ENCODE data around the gene TRIM44. TPM values are rescaled to one million over a fixed set of nuclear protein-coding genes. Genes with fewer than 3 reads are reported as not detected.

TRIM44 gene
- total and polyA plus RNA-seq, 4 experiments from 2014 or later: 34.7 to 53.1 (median 48.7) TPM

GRCh38 chr11:35847473-35847872 lies 184.9 kb downstream of the TRIM44 start:
- CTCF ChIA-PET (ENCODE audit: partially characterized antibody): no interaction called here
- no peaks in the 10 kb centered on the region for H3K4me1 Mint-ChIP-seq
- intact Hi-C loops (cut with micrococcal nuclease): loop anchor here (10.0 kb wide), 1 partner anchor 57 kb away; no protein-coding TSS in a partner anchor

GRCh38 chr11:35848616-35849015 lies 186.0 kb downstream of the TRIM44 start:
- Mint-ChIP-seq H3K36me3 (no peaks in the 10 kb centered on the region), H3K27me3 (peaks cover 4 to 7% of the 10 kb centered on the region in 2 donors), H3K4me3 (no peak overlapping the region), H3K27ac (no peak overlapping the region), H3K9me3 (no peaks in the 10 kb centered on the region), H3K4me1 (no peaks in the 10 kb centered on the region)
- no peak for DNase-seq
- Histone ChIP-seq H3K27me3 (ENCODE audit: insufficient read depth, low read length) (no peaks in the 10 kb centered on the region), H3K4me1 (ENCODE audit: insufficient read depth, low read length) (no peaks in the 10 kb centered on the region), H3K9me3 (ENCODE audit: control insufficient read depth in 1 of 2, low read length in 2 of 2) (no peaks in the 10 kb centered on the region), H3K27ac (ENCODE audit: low read depth, low read length) (no peak overlapping the region), H3K36me3 (ENCODE audit: insufficient read depth, low read length) (no peaks in the 10 kb centered on the region), H3K4me3 (ENCODE audit: low read length in 2 of 2) (no peak overlapping the region)
- intact Hi-C loops (cut with micrococcal nuclease): loop anchor here (10.0 kb wide), 1 partner anchor 56 kb away; no protein-coding TSS in a partner anchor
- POLR2A ChIA-PET (ENCODE audit: partially characterized antibody): no interaction called here
- CTCF ChIA-PET (ENCODE audit: partially characterized antibody): interaction anchor here (1.9 kb wide), 1 partner anchor 27 kb away, joined by 12 read pairs; no protein-coding TSS in a partner anchor

More at GRCh38 chr11:35847473-35847872, 184.9 kb downstream of the TRIM44 start:
- H3K27ac Mint-ChIP-seq: no peak overlapping the region
- H3K27me3 Mint-ChIP-seq: peaks cover 2 to 10% of the 10 kb centered on the region in 2 donors
- no peaks in the 10 kb centered on the region for H3K36me3 Mint-ChIP-seq
- no peaks in the 10 kb centered on the region for H3K9me3 ChIP-seq (ENCODE audit: control insufficient read depth in 1 of 2, low read length in 2 of 2)
- no peak overlapping the region for H3K4me3 ChIP-seq (ENCODE audit: low read length in 2 of 2)
- H3K9me3 Mint-ChIP-seq: no peaks in the 10 kb centered on the region
- POLR2A ChIA-PET (ENCODE audit: partially characterized antibody): no interaction called here
- H3K4me1 ChIP-seq (ENCODE audit: insufficient read depth, low read length): no peaks in the 10 kb centered on the region
- no peak overlapping the region for H3K27ac ChIP-seq (ENCODE audit: low read depth, low read length)
- no peaks in the 10 kb centered on the region for H3K36me3 ChIP-seq (ENCODE audit: insufficient read depth, low read length)
- DNase-seq: no peak
- no peak overlapping the region for H3K4me3 Mint-ChIP-seq
- no peaks in the 10 kb centered on the region for H3K27me3 ChIP-seq (ENCODE audit: insufficient read depth, low read length)

- CTCF ChIA-PET (ENCODE audit: partially characterized antibody): interaction anchor here (2.5 kb wide), 1 partner anchor 27 kb away, joined by 13 read pairs; no protein-coding TSS in a partner anchor
- intact Hi-C loops (cut with micrococcal nuclease): no loop called here
Observed at GRCh38 chr11:35850191-35850590, 187.6 kb downstream of the TRIM44 start.

GRCh38 chr11:35851342-35851741 lies 188.8 kb downstream of the TRIM44 start:
- DNase-seq: no peak
- Histone ChIP-seq H3K4me3 (ENCODE audit: low read length in 2 of 2) (no peak overlapping the region), H3K27me3 (ENCODE audit: insufficient read depth, low read length) (no peaks in the 10 kb centered on the region), H3K4me1 (ENCODE audit: insufficient read depth, low read length) (no peaks in the 10 kb centered on the region), H3K27ac (ENCODE audit: low read depth, low read length) (no peak overlapping the region), H3K9me3 (ENCODE audit: control insufficient read depth in 1 of 2, low read length in 2 of 2) (no peaks in the 10 kb centered on the region), H3K36me3 (ENCODE audit: insufficient read depth, low read length) (no peaks in the 10 kb centered on the region)
- ChIA-PET CTCF (ENCODE audit: partially characterized antibody) (interaction anchor here (2.5 kb wide), 1 partner anchor 28 kb away, joined by 13 read pairs; no protein-coding TSS in a partner anchor), POLR2A (ENCODE audit: partially characterized antibody) (no interaction called here)
- H3K27ac Mint-ChIP-seq: no peak overlapping the region
- intact Hi-C loops (cut with micrococcal nuclease): no loop called here
- no peaks in the 10 kb centered on the region for H3K4me1 Mint-ChIP-seq
- H3K9me3 Mint-ChIP-seq: no peaks in the 10 kb centered on the region
- H3K36me3 Mint-ChIP-seq: no peaks in the 10 kb centered on the region
- no peak overlapping the region for H3K4me3 Mint-ChIP-seq
- peaks cover 4 to 5% of the 10 kb centered on the region in 2 donors for H3K27me3 Mint-ChIP-seq

More at GRCh38 chr11:35850191-35850590, 187.6 kb downstream of the TRIM44 start:
- no peak for DNase-seq
- no peak overlapping the region for H3K27ac ChIP-seq (ENCODE audit: low read depth, low read length)
- no peak overlapping the region for H3K4me3 ChIP-seq (ENCODE audit: low read length in 2 of 2)
- no peaks in the 10 kb centered on the region for H3K4me1 Mint-ChIP-seq
- no peaks in the 10 kb centered on the region for H3K9me3 ChIP-seq (ENCODE audit: control insufficient read depth in 1 of 2, low read length in 2 of 2)
- H3K27me3 Mint-ChIP-seq: peaks cover 4 to 7% of the 10 kb centered on the region in 2 donors
- H3K27ac Mint-ChIP-seq: no peak overlapping the region
- H3K4me3 Mint-ChIP-seq: no peak overlapping the region
- H3K4me1 ChIP-seq (ENCODE audit: insufficient read depth, low read length): no peaks in the 10 kb centered on the region
- H3K9me3 Mint-ChIP-seq: no peaks in the 10 kb centered on the region
- no peaks in the 10 kb centered on the region for H3K36me3 ChIP-seq (ENCODE audit: insufficient read depth, low read length)
- POLR2A ChIA-PET (ENCODE audit: partially characterized antibody): no interaction called here
- H3K36me3 Mint-ChIP-seq: no peaks in the 10 kb centered on the region
- no peaks in the 10 kb centered on the region for H3K27me3 ChIP-seq (ENCODE audit: insufficient read depth, low read length)

- CTCF ChIA-PET (ENCODE audit: partially characterized antibody): interaction anchor here (2.5 kb wide), 1 partner anchor 29 kb away, joined by 13 read pairs; no protein-coding TSS in a partner anchor
- DNase-seq: no peak
- H3K4me1 Mint-ChIP-seq: no peaks in the 10 kb centered on the region
Observed at GRCh38 chr11:35852056-35852455, 189.5 kb downstream of the TRIM44 start.

GRCh38 chr11:35853971-35854370 lies 191.4 kb downstream of the TRIM44 start:
- Mint-ChIP-seq H3K27ac (no peak overlapping the region), H3K4me3 (no peak overlapping the region), H3K36me3 (no peaks in the 10 kb centered on the region), H3K4me1 (no peaks in the 10 kb centered on the region), H3K27me3 (peaks cover 0 to 4% of the 10 kb centered on the region in 2 donors), H3K9me3 (no peaks in the 10 kb centered on the region)
- DNase-seq: no peak
- Histone ChIP-seq H3K27ac (ENCODE audit: low read depth, low read length) (no peak overlapping the region), H3K36me3 (ENCODE audit: insufficient read depth, low read length) (no peaks in the 10 kb centered on the region), H3K9me3 (ENCODE audit: control insufficient read depth in 1 of 2, low read length in 2 of 2) (no peaks in the 10 kb centered on the region), H3K27me3 (ENCODE audit: insufficient read depth, low read length) (no peaks in the 10 kb centered on the region), H3K4me1 (ENCODE audit: insufficient read depth, low read length) (no peaks in the 10 kb centered on the region), H3K4me3 (ENCODE audit: low read length in 2 of 2) (no peak overlapping the region)
- POLR2A ChIA-PET (ENCODE audit: partially characterized antibody): no interaction called here
- CTCF ChIA-PET (ENCODE audit: partially characterized antibody): no interaction called here
- intact Hi-C loops (cut with micrococcal nuclease): no loop called here

More at GRCh38 chr11:35852056-35852455, 189.5 kb downstream of the TRIM44 start:
- Histone ChIP-seq H3K27me3 (ENCODE audit: insufficient read depth, low read length) (no peaks in the 10 kb centered on the region), H3K36me3 (ENCODE audit: insufficient read depth, low read length) (no peaks in the 10 kb centered on the region), H3K27ac (ENCODE audit: low read depth, low read length) (no peak overlapping the region), H3K9me3 (ENCODE audit: control insufficient read depth in 1 of 2, low read length in 2 of 2) (no peaks in the 10 kb centered on the region), H3K4me1 (ENCODE audit: insufficient read depth, low read length) (no peaks in the 10 kb centered on the region), H3K4me3 (ENCODE audit: low read length in 2 of 2) (no peak overlapping the region)
- H3K36me3 Mint-ChIP-seq: no peaks in the 10 kb centered on the region
- POLR2A ChIA-PET (ENCODE audit: partially characterized antibody): no interaction called here
- H3K27ac Mint-ChIP-seq: no peak overlapping the region
- H3K4me3 Mint-ChIP-seq: no peak overlapping the region
- intact Hi-C loops (cut with micrococcal nuclease): no loop called here
- H3K27me3 Mint-ChIP-seq: peaks cover 2 to 4% of the 10 kb centered on the region in 2 donors
- no peaks in the 10 kb centered on the region for H3K9me3 Mint-ChIP-seq

- POLR2A ChIA-PET (ENCODE audit: partially characterized antibody): no interaction called here
- Mint-ChIP-seq H3K9me3 (no peaks in the 10 kb centered on the region), H3K36me3 (no peaks in the 10 kb centered on the region), H3K4me3 (no peak overlapping the region), H3K27me3 (peaks cover 0 to 2% of the 10 kb centered on the region in 2 donors), H3K27ac (no peak overlapping the region), H3K4me1 (no peaks in the 10 kb centered on the region)
- CTCF ChIA-PET (ENCODE audit: partially characterized antibody): no interaction called here
- Histone ChIP-seq H3K4me3 (ENCODE audit: low read length in 2 of 2) (no peak overlapping the region), H3K27ac (ENCODE audit: low read depth, low read length) (no peak overlapping the region), H3K9me3 (ENCODE audit: control insufficient read depth in 1 of 2, low read length in 2 of 2) (no peaks in the 10 kb centered on the region), H3K27me3 (ENCODE audit: insufficient read depth, low read length) (no peaks in the 10 kb centered on the region), H3K36me3 (ENCODE audit: insufficient read depth, low read length) (no peaks in the 10 kb centered on the region), H3K4me1 (ENCODE audit: insufficient read depth, low read length) (no peaks in the 10 kb centered on the region)
- DNase-seq: no peak
- intact Hi-C loops (cut with micrococcal nuclease): no loop called here
Observed at GRCh38 chr11:35855671-35856070, 193.1 kb downstream of the TRIM44 start.
